Glomerular endothelial cell (primary cell): ENCODE measurements around the gene NAA25. TPM values are rescaled to one million over a fixed set of nuclear protein-coding genes. Genes with fewer than 3 reads are reported as not detected.
"Not testable (repeated sequence)": the region's sequence is repeated elsewhere in the genome, so short reads cannot be mapped to it uniquely, and the experiment has no call there.

Experiments used
- DNase-seq: peaks from one replicate; pipeline ENCODE4 v3.0.0-alpha.2; 2011; ENCODE audit warnings: low read depth, low spot score; ENCODE audit errors: extremely low read depth
- total RNA-seq: library from RNA; depleted of rRNA; stranded (reverse); fragments of >200 nt; gene quantifications from 2 replicates; pipeline ENCODE4 v1.2.3, GENCODE V29; 2015

NAA25 gene
- total RNA-seq, 1 donor from 2014 or later: 18.5 TPM

GRCh38 chr12:112066566-112066965, 42.0 kb downstream of the NAA25 start:
- no peak for DNase-seq

GRCh38 chr12:112063273-112063672, 45.3 kb downstream of the NAA25 start:
- DNase-seq: no peak

- DNase-seq: no peak
Observed at GRCh38 chr12:112061137-112061536, 47.4 kb downstream of the NAA25 start.

GRCh38 chr12:112049351-112049750, 59.2 kb downstream of the NAA25 start:
- no peak for DNase-seq

- DNase-seq: no peak
Observed at GRCh38 chr12:112046003-112046402, 62.6 kb downstream of the NAA25 start.

GRCh38 chr12:112036614-112037013, 72.0 kb downstream of the NAA25 start:
- not testable (repeated sequence) for DNase-seq

- no peak for DNase-seq
Observed at GRCh38 chr12:112035219-112035785, 73.3 kb downstream of the NAA25 start.

- no peak for DNase-seq
Observed at GRCh38 chr12:112032292-112032691, 76.3 kb downstream of the NAA25 start.

- no peak for DNase-seq
Observed at GRCh38 chr12:112031472-112031871, 77.1 kb downstream of the NAA25 start.

GRCh38 chr12:112029301-112029700, 79.3 kb downstream of the NAA25 start:
- no peak for DNase-seq

GRCh38 chr12:112025808-112026375, 82.7 kb downstream of the NAA25 start:
- DNase-seq: no peak

- no peak for DNase-seq
Observed at GRCh38 chr12:112023759-112024396, 84.7 kb downstream of the NAA25 start.

GRCh38 chr12:112022241-112023016, 86.2 kb downstream of the NAA25 start:
- DNase-seq: no peak

- DNase-seq: no peak
Observed at GRCh38 chr12:112020947-112021457, 87.6 kb downstream of the NAA25 start.

- no peak for DNase-seq
Observed at GRCh38 chr12:112018571-112019237, 89.9 kb downstream of the NAA25 start.

- no peak for DNase-seq
Observed at GRCh38 chr12:112017041-112017440, 91.5 kb downstream of the NAA25 start.

- no peak for DNase-seq
Observed at GRCh38 chr12:112015938-112016337, 92.6 kb downstream of the NAA25 start.

- no peak for DNase-seq
Observed at GRCh38 chr12:112013601-112014402, 94.8 kb downstream of the NAA25 start.

GRCh38 chr12:112012775-112013600, 95.6 kb downstream of the NAA25 start, which contains the start of the genes ERP29 and TMEM116:
TSS of gene ERP29 (plus strand) at chr12:112013426. CDS start at chr12:112013466, 40 bp downstream.
TSS of gene TMEM116 (minus strand) at chr12:112013165. CDS start at chr12:112005270, 7,895 bp downstream.
- DNase-seq: peak; percentile 72
